MM.1S (cell line): ENCODE data around the gene MAP2K3.
"Not testable (repeated sequence)": the region's sequence is repeated elsewhere in the genome, so short reads cannot be mapped to it uniquely, and the experiment has no call there.

ENCODE experiments used
- DNase-seq: peaks from one replicate; pipeline ENCODE4 v3.0.0-alpha.2; 2015
- H2AFZ ChIP-seq: fragments of 300-600 bp; sonication (generic); 2 replicates; pipeline ENCODE4 v1.6.0; 2016; ENCODE audit warnings: antibody characterized with exemption, low read length
- H3F3A ChIP-seq: fragments of 300-600 bp; sonication (generic); 2 replicates; pipeline ENCODE4 v1.6.1; 2016; ENCODE audit warnings: mild to moderate bottlenecking, antibody characterized with exemption, low read length, moderate library complexity, mixed read lengths; ENCODE audit not compliant: insufficient read depth
- H3K27ac ChIP-seq: fragments of 300-600 bp; sonication (generic); 2 replicates; pipeline ENCODE4 v1.5.1; 2016; ENCODE audit warnings: mild to moderate bottlenecking, low read length
- H3K27me3 ChIP-seq: fragments of 300-600 bp; sonication (generic); replicated peaks from 2 replicates; pipeline ENCODE4 v1.6.0; 2016; ENCODE audit warnings: low read length; ENCODE audit not compliant: insufficient read depth
- H3K36me3 ChIP-seq: fragments of 300-600 bp; sonication (generic); replicated peaks from 2 replicates; pipeline ENCODE4 v1.6.1; 2016; ENCODE audit warnings: mild to moderate bottlenecking, low read length, mixed read lengths; ENCODE audit not compliant: insufficient read depth
- H3K4me1 ChIP-seq: fragments of 300-600 bp; sonication (generic); 2 replicates; pipeline ENCODE4 v1.6.1; 2016; ENCODE audit warnings: low read length, mixed read lengths
- H3K4me2 ChIP-seq: fragments of 300-600 bp; sonication (generic); 2 replicates; pipeline ENCODE4 v1.6.0; 2016; ENCODE audit warnings: low read depth, low read length
- H3K4me3 ChIP-seq: fragments of 300-600 bp; sonication (generic); 2 replicates; pipeline ENCODE4 v1.5.1; 2016; ENCODE audit warnings: low read length, mixed read lengths
- H3K79me2 ChIP-seq: fragments of 300-600 bp; sonication (generic); 2 replicates; pipeline ENCODE4 v1.6.1; 2016; ENCODE audit warnings: mixed run types, low read length, mixed read lengths
- H3K9ac ChIP-seq: fragments of 300-600 bp; sonication (generic); 2 replicates; pipeline ENCODE4 v1.6.1; 2016; ENCODE audit warnings: low read length, mixed read lengths
- H3K9me2 ChIP-seq: fragments of 300-600 bp; sonication (generic); replicated peaks from 2 replicates; pipeline ENCODE4 v1.6.1; 2016; ENCODE audit warnings: mild to moderate bottlenecking, low read length, mixed read lengths; ENCODE audit not compliant: insufficient read depth
- H3K9me3 ChIP-seq: fragments of 300-600 bp; sonication (generic); replicated peaks from 2 replicates; pipeline ENCODE4 v1.6.1; 2016; ENCODE audit warnings: mild to moderate bottlenecking, low read length, mixed read lengths; ENCODE audit not compliant: insufficient read depth
- H4K20me1 ChIP-seq: fragments of 300-600 bp; sonication (generic); 2 replicates; pipeline ENCODE4 v1.6.1; 2016; ENCODE audit warnings: mild to moderate bottlenecking, low read length, moderate library complexity, mixed read lengths; ENCODE audit not compliant: insufficient read depth
- CTCF ChIP-seq: fragments of 300-600 bp; sonication (generic); IDR thresholded peaks from 2 replicates; pipeline ENCODE4 v1.5.1; 2016; ENCODE audit warnings: antibody characterized with exemption, low read length, mixed read lengths
- EZH2 ChIP-seq: fragments of 300-600 bp; sonication (generic); optimal IDR thresholded peaks from 2 replicates; pipeline ENCODE3; 2017; ENCODE audit warnings: low read depth, mild to moderate bottlenecking, antibody characterized with exemption, low read length, mixed read lengths
- EZH2phosphoT487 ChIP-seq: fragments of 300-600 bp; sonication (generic); IDR thresholded peaks from 2 replicates; pipeline ENCODE4 v1.6.1; 2018; ENCODE audit warnings: antibody characterized with exemption, low read length

The MAP2K3 gene

DNA sequence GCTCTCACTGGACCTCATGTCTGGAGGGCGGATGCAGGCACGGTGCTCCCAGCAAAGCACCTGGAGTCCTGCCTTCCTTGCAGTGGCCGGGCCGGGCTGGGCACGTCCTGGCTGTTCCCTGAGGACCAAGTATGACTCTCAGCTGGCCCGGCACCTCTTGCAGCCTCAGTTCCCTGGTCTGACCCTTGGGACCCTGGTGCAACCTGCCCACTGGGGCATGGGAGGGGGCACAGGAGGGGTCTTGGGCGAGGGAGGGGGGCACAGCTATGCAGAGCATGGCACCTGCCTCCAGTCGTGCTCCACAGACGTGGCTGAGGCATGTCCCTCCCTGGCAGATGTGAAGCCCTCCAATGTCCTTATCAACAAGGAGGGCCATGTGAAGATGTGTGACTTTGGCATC, 19.6 kb downstream of the MAP2K3 start:
- Histone ChIP-seq H3K27ac (no peak overlapping the region), H3K4me2 (no peak overlapping the region), H3K4me1 (no peaks in the 10 kb centered on the region), H3K4me3 (no peak overlapping the region), H3K9me3 (no peaks in the 10 kb centered on the region), H2AFZ (no peak overlapping the region), H3K9ac (no peak overlapping the region), H3F3A (no peaks in the 10 kb centered on the region), H4K20me1 (no peaks in the 10 kb centered on the region), H3K36me3 (0 out of 2 replicates have a peak, but pooled peaks cover 3% of the 10 kb centered on the region), H3K79me2 (no peaks in the 10 kb centered on the region), H3K9me2 (no peaks in the 10 kb centered on the region), H3K27me3 (no peaks in the 10 kb centered on the region)
- TF ChIP-seq CTCF = no peak
- TF ChIP-seq EZH2phosphoT487 = no peak
- TF ChIP-seq EZH2 = no peak
- no peak for DNase-seq

- H4K20me1 ChIP-seq, H3K9ac ChIP-seq, H3K4me1 ChIP-seq, H3K27me3 ChIP-seq, H2AFZ ChIP-seq, H3F3A ChIP-seq, H3K4me2 ChIP-seq, H3K27ac ChIP-seq, H3K9me2 ChIP-seq, H3K4me3 ChIP-seq, H3K9me3 ChIP-seq, H3K79me2 ChIP-seq, H3K36me3 ChIP-seq, DNase-seq: not testable (repeated sequence)
These were observed 20.1 kb downstream of the MAP2K3 start for GRCh38 chr17:21304551-21305151.

DNA sequence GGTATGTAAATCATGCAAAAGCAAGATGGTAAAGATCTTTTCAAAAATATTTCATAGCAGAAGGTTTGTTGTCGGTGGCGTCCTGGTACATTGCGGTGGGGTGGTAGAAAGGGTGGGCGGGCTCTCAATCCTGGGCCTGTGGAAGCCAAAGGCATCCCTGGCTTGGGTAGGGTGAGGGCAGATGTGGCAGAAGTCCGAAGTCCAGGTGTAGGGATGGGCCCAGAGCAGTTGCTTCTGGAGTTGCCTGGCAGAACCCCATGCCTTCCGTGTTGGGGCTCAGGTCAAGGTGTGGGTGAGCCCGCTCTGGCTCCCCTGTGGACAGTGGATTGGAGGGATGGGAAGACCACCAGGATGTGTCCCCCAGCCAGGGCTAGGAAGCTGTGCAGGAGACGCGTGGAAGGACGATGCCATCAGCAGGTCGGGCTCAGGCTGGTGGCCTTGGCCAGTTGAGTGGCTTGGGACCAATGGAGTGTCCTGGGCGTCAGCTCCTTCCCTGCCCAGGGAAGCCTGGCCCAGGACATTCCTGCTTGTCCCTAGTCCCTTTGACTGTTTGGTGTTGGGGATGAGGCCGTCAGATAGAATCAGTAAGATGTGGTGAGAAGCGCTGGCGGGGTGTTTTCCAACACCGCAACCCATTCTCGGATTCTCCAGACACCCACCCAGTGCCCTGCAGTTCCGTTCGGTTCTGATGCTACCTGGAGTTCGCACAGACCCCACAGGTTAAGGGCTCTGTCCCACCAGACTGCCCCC, 21.1 kb downstream of the MAP2K3 start:
- H3K79me2 ChIP-seq, H2AFZ ChIP-seq, H3K9me2 ChIP-seq, H3K4me3 ChIP-seq, H3K27ac ChIP-seq, H3K4me2 ChIP-seq, H4K20me1 ChIP-seq, H3K36me3 ChIP-seq, DNase-seq, H3K9me3 ChIP-seq, H3K27me3 ChIP-seq, H3K9ac ChIP-seq, H3F3A ChIP-seq, H3K4me1 ChIP-seq: not testable (repeated sequence)

- not testable (repeated sequence) for H3F3A ChIP-seq, DNase-seq, H3K27me3 ChIP-seq, H2AFZ ChIP-seq, H3K9ac ChIP-seq, H3K9me3 ChIP-seq, H3K9me2 ChIP-seq, H3K27ac ChIP-seq, H3K4me2 ChIP-seq, H3K4me1 ChIP-seq, H4K20me1 ChIP-seq, H3K36me3 ChIP-seq, H3K4me3 ChIP-seq, H3K79me2 ChIP-seq
These were observed 22.2 kb downstream of the MAP2K3 start for GRCh38 chr17:21306611-21307272.

- H2AFZ ChIP-seq, H3K9ac ChIP-seq, H3K27ac ChIP-seq, H3K27me3 ChIP-seq, H3K4me3 ChIP-seq, H3K4me2 ChIP-seq, H3K9me2 ChIP-seq, H3F3A ChIP-seq, H4K20me1 ChIP-seq, DNase-seq, H3K9me3 ChIP-seq, H3K4me1 ChIP-seq, H3K79me2 ChIP-seq, H3K36me3 ChIP-seq: not testable (repeated sequence)
These were observed 22.7 kb downstream of the MAP2K3 start for GRCh38 chr17:21307273-21307625.

- not testable (repeated sequence) for H3K9ac ChIP-seq, H2AFZ ChIP-seq
These were observed 24.4 kb downstream of the MAP2K3 start for GRCh38 chr17:21308931-21309381.

More at GRCh38 chr17:21308931-21309381, 24.4 kb downstream of the MAP2K3 start:
- not testable (repeated sequence) for H3K79me2 ChIP-seq, H3K9me2 ChIP-seq, H3K4me2 ChIP-seq, H3K27me3 ChIP-seq, DNase-seq, H4K20me1 ChIP-seq, H3K36me3 ChIP-seq, H3K4me3 ChIP-seq, H3K9me3 ChIP-seq, H3F3A ChIP-seq, H3K27ac ChIP-seq, H3K4me1 ChIP-seq
